NCI-H1048 (cell line): Measurements from ENCODE around the gene OTUD3.
A peak's percentile ranks its signal among the peaks of the same experiment; 100 is the strongest.
"Not testable (repeated sequence)": the region's sequence is repeated elsewhere in the genome, so short reads cannot be mapped to it uniquely, and the experiment has no call there.

Experiments
- DNase-seq: peaks from one replicate; lab custom pipeline; 2025; lab: John Stamatoyannopoulos, UW

OTUD3 gene

DNA sequence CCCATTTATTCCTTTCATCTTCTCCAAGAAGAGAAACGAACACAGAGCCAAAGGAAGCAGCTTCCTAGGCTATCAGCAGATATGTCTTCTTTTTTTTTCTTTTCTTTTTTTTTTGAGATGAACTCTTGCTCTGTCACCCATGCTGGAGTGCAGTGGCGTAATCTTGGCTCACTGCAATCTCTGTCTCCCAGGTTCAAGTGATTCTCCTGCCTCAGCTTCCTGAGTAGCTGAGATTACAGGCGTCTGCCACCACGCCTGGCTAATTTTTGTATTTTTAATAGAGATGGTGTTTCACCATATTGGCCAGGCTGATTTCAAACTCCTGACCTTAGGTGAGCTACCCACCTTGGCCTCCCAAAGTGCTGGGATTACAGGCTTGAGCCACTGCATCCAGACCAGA is 13.6 kb upstream of the OTUD3 start:
- not testable (repeated sequence) for DNase-seq

DNA sequence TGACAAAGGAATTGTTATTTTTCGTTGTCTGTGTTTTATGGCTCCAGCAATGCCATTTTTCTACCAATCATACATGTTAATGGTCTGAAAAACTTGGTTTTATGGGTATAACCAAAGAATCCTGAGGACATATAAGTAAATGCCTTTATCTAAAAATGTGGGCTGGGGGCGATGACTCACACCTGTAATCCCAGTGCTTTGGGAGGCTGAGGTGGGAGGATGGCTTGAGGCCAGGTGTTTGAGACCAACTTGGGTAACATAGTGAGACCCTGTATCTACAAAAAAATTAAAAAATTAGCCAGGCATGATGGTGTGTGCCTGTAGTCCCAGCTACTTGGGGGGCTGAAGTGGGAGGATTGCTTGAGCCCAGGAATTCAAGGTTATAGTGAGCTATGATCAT is 12.7 kb upstream of the OTUD3 start:
- not testable (repeated sequence) for DNase-seq

DNA sequence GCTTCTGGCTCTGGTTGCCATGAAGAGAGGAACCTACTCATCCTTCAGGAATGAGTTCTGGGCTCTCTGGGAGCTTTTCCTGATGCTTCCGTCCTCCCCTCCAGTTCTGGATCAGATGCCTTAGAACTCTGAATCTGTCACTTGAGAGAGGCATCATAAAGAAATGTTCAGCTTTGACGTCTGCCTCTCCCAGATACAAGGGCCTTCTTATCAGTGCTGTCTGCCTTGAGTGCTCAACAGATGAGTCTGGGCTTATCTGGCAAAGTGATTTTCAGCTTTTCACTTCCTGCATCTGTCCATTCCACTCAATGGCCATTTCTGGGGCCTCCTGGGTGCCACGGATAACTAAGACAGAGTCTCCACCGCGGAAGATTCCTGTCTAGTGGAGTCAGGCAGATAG is 12.3 kb upstream of the OTUD3 start:
- DNase-seq: no peak

DNA sequence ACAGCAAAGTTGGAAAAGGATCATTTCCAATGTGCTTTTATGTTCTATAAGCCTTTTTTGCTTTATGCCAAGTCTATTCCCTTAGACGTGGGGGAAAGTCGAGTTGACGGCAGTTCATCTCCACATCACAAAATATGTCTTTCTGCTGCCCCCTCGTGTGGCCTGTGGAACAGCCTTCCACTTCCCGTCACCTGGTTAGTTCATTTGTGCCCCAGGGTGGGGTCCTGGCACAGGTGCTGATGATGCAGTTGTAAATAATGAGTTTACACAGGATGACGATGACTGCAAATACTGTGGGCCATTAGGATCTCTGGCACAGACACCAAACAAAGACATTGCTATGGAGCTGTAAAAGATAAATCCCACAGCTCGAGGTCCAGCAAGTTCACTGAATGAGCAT is 10.0 kb upstream of the OTUD3 start:
- no peak for DNase-seq

DNA sequence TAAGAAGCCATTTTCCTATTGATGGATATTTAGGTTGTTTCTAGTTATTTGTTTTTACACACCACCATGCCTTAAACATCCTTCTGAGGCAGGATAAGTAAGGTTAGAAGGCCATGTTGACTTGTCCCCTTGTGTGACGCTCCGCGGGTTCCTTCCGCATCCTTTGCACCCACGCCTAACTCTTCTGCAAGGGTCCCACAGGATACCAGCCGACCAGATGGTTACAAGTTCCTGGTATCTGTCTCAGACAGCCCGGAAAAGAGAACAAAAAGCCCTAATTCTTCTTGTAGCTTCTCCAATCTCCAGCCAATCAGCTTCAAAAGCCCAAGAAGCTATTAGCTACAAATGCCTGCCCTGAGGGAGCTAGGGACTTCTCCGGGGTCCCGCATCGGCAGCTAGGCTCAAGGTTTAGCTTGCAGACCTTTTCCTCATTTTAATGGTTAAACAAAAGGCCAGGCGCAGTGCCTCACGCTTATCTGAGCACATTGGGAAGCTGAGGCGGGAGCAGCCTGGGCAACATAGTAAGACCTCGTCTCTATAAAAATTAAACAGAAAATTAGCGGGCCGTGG is 4.9 kb upstream of the OTUD3 start:
- DNase-seq: no peak

DNA sequence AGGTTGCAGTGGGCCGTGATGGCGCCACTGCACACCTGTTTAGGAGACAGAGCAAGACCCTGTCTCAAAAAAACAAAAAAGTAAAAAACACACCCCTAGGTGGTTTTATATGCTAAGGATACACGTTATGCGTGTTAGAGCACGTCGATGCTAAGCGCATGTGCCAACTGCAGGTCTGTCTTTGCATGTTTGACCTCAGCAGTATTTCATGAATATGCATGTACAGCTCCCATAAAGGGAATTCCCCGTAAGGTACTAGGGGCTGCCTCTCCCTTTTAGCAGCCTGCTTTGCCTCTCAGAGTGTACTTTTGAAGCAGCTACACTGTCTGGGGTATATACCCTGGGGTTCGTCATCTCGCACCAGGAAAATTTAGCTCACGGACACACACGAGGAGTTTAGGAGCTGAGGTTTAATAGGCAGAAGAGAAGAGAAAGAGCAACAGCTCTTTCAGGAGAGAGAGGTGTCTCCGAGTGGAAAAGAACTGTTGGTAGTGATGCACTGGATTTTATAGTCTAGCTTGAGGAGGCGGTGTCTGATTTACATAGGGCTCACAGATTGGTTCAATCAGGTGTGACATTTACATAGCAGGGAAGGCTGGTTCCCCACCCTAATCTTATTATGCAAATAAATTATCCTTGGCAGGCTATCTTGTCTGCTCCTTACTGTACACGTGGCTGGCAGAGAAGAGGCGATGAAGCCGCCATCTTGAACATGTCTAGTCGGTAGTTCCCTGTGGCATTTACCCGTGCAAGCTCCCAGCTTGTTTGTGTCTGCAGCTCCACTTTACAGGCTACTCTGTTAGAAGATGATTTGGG is 4.2 kb upstream of the OTUD3 start:
- DNase-seq: peak; percentile 80

DNA sequence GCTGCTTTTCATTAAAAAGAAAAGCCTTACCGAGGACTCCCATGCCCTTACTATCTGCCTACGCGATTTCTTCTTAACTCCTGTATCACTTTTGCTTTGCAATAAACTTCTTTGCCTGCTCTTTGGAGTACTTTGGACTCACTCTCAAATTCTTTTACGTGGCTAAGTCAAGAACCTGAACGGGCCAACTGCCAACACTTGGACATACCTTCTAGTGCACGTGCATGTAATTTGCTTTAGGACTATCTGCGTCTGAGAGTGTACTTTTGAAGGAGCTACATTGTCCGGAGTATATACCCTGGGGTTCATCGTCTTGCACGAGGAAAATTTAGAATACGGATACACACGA is 3.6 kb upstream of the OTUD3 start:
- DNase-seq: no peak

DNA sequence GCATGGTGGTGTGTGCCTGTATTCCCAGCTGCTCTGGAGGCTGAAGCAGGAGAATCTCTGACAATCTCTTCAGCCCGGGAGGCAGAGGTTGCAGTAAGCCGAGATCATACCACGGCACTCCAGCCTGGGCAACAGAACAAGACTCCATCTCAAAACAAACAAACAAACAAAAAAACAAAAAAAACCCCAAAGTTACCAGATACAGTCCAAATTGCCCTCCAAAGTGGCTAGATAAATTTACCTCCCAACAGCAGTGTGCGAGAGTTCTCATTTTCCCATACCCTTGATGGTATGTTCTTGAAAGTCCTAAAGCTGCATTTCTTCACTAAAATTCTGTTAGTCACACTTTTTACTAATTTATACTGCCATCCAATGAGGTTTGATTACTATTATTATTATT is 3.0 kb upstream of the OTUD3 start:
- no peak for DNase-seq

DNA sequence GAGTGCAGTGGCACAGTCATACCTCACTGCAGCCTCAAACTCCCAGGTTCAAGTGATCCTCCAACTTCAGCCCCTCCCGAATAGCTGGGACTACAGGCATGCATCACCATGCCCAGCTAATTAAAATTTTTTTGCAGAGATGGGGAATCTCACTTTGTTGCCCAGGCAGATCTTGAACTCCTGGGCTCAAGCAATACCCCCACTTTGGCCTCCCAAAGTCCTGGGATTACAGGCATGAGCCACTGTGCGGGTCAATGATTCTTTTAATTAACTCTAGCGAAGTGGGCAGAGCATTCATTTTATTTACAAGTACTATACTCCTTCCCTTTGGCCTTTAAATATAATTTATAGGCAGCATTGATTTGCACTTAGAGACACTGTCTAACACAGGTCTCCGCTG is 2.5 kb upstream of the OTUD3 start:
- no peak for DNase-seq

DNA sequence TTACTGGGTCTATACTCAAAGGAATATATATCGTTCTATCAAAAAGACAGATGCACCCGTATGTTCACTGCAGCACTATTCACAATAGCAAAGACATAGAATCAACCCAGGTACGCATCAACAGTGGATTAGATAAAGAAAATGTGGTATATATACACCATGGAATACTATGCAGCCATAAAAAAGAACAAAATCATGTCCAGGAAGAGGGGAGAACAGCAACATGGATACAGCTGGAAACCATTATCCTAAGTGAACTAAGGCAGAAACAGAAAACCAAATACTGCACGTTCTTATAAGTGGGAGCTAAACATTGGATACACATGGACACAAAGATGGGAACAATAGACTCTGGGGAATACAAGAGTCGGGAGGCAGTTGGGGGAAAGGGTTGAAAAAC is 1.4 kb upstream of the OTUD3 start:
- DNase-seq: not testable (repeated sequence)

DNA sequence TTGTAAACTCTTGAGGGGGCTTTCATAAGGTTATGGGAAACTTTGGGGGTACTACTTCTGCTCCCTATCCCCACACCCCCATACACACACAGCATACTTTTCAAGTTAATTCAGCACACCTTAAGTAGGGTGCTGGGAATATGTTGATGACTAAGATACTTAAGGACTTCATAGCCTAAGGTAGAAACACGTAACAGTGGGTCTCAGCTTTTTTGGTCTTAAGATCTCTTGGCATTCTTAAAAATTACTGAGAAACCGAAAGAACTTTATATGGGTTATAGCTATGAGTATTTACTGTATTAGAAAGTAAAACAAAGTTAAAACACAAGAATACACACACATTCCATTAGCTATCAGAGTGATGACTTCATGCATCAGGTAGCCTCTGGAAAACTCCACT is 2.1 kb downstream of the OTUD3 start:
- no peak for DNase-seq

DNA sequence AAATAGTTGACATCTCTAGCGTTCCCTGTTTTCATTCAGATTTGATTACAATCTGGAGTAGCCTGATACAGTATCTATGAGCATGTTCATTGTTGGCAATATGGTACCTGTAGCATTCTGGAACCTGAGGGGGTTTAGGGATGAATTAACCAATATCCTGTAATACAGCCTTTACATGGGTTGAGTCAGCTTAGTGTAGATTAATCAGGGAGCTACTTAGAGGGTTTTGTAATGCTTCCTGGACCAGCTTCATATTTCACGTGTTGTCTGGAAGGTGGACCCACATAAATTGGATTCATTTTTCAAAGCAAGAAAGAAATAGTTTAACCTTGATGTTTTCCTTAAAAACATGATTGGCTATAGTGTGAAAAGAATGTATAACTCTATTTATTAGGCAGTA is 3.6 kb downstream of the OTUD3 start:
- no peak for DNase-seq

DNA sequence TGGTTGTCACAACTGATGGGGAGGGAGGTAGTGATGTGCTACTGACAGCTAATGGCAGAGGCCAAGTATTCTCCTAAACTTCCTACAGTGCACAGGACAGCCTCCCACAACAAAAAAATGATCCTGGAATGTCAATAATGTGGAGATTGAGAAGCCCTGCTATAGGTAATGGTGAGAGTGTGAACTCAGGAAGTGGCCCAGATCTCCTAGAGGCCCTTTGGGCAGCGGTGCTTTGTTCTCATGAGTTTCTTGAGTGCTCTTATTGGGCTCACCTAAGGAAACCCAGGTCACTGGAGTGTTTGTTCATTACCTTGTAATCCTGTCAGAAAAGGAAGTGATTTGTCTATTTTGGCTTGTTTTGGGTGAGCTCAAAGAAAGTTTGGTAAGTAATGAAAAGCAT is 5.9 kb downstream of the OTUD3 start:
- DNase-seq: no peak

DNA sequence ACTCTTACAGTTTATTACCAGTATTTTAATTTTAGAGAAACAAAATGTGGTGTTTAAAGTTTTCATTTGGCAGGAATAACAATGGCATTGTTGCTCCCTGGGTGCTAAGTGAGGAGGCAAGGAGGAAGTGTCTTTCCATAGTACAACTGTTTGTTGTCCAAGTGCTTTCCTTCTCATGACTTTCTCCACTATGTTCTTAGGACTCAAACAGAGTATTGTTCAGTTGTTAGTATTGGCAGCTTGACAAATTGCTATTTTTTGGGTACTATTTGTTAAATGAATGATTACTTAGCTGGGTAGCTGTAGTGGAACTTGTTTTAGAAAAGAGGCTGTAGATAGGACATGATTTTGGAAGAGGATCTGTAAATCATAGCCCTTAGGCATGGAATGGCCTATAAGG is 7.5 kb downstream of the OTUD3 start:
- no peak for DNase-seq

DNA sequence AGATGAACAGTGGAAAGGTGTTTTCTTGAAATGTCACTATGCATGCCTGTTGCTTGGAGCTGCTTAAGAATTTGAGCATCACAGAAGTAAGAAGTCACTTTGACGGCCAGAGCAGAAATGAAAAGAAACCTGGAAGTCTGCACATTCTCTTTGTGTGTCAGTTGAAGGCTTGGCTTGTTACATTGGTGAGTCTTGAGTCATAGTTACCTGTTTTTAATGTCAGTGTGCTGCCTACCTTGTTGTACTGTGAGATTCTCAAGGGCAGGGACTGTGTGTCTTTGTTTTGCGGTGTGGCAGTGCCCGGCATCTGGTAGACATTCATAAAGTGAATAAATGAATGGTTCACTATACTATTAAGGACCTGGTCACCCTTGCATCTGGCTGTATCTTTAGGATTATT is 9.9 kb downstream of the OTUD3 start:
- no peak for DNase-seq

DNA sequence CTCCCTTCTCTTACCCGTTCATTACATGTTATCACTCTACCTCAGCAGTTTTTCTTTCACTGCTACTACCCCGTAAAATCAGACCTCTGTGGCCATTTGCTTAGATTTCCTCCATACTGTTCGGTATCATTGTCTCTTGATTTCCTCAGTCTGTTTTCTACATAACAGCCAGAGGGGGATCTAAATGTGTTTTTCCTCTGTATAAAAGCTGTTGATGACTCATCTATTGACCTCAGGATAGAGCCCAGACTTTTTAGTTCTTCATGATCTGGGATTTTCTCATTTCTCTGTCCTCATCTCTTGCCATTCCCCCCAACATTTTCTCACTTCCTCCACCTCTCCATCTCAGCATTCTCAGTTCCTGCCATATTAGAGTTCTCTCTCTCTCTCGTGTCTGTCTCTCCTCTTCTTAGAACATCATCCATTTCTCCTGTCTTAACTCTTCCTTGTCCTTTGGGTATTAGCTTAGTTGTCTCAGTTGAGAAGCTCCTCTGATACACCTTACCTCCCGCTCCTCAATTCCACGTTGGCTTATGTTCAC is 10.5 kb downstream of the OTUD3 start:
- no peak for DNase-seq

DNA sequence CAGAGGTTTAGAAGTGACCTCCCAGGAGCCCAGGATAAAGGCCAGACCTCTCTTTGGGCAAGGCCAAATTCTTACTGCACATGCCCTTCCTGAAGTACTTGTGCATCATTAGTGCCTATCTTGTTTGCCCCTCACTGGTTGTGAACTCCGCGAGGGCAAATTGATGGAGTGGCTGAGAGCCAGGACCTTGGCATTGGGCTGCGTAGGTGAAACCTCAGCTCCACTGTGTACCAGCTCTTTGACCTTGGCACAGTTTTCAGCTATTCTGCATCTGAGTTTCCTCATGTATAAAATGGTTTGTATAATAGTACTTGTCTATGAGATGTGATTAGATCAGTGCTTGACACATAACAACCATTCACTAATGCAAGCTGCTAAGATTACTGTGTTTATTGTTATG is 11.5 kb downstream of the OTUD3 start:
- no peak for DNase-seq

DNA sequence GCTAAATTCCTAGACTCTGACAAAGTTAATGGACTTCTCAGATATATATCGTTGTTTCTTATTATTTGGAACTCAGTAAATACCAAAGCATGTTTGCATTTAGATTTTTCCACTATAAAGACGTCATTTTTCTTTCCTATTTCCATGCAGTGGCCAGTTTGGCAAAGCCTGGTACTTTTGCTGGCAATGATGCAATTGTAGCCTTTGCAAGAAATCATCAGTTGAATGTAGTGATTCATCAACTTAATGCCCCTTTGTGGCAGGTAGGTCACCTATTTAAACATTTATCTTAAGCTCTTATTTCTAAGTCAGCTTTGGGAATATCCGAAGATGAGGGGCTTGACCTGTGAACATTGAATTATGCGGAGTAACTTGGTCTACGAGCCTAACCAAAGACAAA is 12.0 kb downstream of the OTUD3 start:
- no peak for DNase-seq

DNA sequence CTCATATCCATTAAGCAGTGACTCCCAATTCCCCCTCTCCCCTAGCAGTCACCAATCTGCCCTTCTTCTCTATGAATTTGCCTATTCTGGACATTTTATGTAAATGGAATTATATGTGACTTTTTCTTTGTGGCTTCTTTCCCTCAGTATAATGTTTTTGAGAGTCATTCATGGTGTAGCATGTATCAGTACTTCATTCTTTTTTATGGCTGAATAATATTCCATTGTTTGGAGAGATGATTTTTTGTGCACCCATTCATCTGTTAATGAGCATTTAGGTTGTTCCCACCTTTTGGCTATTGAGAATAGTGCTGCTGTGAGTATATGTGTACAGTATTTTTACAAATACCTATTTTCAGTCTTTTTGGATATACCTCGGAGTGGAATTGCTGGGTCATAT is 19.5 kb downstream of the OTUD3 start:
- DNase-seq: no peak

DNA sequence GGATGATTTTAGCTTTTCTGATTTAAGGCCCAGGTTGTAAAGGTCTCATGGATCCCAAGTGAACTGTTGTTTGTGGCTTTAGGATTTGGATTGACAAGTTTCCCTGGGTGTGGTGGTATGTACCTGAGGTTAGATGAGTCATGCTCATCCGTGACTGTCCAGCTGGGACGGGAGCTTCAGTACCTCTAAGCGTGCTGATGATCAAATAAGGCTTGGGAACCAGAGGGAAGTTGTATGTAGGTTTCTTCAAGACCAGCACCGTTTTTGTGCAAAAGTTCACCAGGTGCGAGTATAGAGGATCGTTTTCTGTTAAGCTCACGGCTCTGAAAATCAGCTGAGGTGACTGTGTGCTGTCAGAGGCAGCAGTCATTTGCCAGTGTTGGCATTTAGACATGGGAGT is 21.4 kb downstream of the OTUD3 start:
- no peak for DNase-seq

DNA sequence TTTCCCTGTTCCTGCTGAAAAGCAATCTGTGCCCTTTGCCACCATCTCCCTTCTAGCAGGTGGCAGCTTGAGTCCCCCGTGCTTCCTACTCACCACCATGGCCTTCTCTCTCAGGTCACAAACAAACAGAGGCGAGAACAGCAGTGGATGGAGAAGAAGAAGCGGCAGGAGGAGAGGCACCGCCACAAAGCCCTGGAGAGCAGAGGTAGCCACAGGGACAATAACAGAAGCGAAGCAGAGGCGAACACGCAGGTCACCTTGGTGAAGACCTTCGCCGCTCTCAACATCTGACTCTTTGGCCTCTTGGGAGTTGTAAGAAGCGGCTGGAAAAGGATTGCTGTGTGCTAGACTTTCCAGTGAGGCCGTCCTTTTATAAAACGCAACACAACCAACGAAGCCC is 25.3 kb downstream of the OTUD3 start:
- DNase-seq: no peak

DNA sequence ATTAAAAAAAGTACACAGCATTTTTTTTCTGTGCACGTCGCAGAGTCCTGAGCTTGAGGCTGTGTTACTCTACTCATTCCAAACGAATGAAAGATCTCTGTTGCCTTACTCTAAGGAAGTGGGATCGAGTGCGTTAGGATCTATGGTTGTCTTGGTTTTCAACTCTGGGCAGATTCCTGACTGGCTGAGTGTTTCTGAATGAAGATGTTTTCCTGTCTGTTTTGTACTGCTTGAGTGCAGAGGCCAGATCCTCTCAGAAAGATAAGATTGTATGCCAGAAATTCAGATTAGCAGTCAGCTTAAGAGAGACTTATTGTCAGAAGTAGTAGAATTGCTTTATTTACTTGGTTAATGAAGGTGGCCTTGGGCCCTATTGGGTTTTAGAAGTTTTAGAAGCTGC is 27.2 kb downstream of the OTUD3 start:
- DNase-seq: no peak

DNA sequence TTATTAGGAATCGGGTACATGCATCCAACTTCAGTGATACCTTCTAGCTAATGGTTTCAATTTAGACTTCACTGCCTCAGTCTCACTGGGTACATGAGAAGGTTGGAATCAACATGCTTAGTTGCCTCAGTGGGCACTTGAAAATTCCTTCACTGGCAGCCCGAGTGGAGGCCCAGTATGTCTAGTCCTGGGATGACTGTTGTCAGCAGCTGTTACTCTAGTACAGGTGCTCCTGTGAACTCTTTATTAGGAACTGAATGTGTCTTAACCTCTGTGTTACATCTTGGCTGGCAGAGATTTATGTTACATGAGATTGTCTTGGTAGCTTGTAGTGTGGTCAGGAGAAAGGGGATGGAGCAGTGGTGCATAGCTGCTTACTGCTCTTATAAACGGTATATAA is 27.8 kb downstream of the OTUD3 start:
- no peak for DNase-seq

DNA sequence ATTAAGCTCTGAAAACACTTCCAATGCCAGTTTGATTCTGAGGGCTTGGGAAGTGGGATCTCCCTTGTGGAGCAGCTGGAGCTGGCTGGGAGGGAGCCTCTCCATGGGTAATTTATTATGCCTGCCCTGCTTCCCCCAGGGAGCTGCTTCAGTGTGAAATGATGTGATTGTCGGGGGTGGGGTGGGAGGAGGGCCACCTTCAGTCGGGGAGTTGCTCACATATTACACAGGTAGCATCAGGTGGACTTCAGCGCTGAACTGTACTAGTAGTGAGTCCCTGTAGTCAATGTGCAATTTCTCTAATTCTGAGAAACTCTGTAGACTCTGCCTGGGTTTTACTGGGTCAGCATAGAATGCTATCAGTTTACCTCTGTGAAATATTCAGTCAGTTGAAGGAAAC is 28.5 kb downstream of the OTUD3 start:
- DNase-seq: no peak
